ENCODE measurements around the gene CPPED1.

- no peak for TF ChIP-seq EP300 (IDR thresholded peaks at IDR 0.05)
- TF ChIP-seq CTCF (IDR thresholded peaks at IDR 0.05) = no peak
Measured at GRCh38 chr16:12784076-12784475, 19.6 kb downstream of the CPPED1 start.

Measured in sigmoid colon (tissue), 4 donors.